Measurements from ENCODE around the gene FAM174C.

FAM174C gene

GRCh38 chr19:1275260-1275975 lies at the start of gene FAM174C:
Gene FAM174C (plus strand): TSS chr19:1275530. CDS start chr19:1275550, 20 bp downstream.
- CTCF ChIA-PET: interaction anchor here (0.8 to 1.0 kb wide), 2 partner anchors 9 to 32 kb away, joined by 4 to 5 read pairs; no protein-coding TSS in a partner anchor
- Histone ChIP-seq H3K4me3 (ENCODE audit: low read depth, low read length) (peak within 1 kb of the TSS; percentile 58), H3K9me3 (ENCODE audit: control insufficient read depth, insufficient read depth, low read depth, low read length) (no peaks in the 10 kb centered on the region), H3K4me1 (ENCODE audit: control insufficient read depth, insufficient read depth, low read length) (peaks cover 14% of the 10 kb centered on the region), H3K36me3 (ENCODE audit: control insufficient read depth in 2 of 2, insufficient read depth in 1 of 2, low read length in 2 of 2) (peaks cover 3 to 83% of the 10 kb centered on the region in 2 experiments; a peak in 2 of 3 replicates), H3K27ac (ENCODE audit: extremely low read depth, low read depth, low read length) (peak within 1 kb of the TSS; percentile 98)
- POLR2A ChIA-PET: interaction anchor here (0.6 to 3.4 kb wide), 14 partner anchors 8 to 123 kb away, joined by 3 to 28 read pairs (median 4); partner anchors contain the start of genes ATP5F1D and NDUFS7
- no peak for TF ChIP-seq ZNF777 (tag by site-specific recombination; IDR thresholded peaks at IDR 0.05; ENCODE audit: borderline replicate concordance)
- TF ChIP-seq ZNF362 (tag by site-specific recombination; IDR thresholded peaks at IDR 0.05): no peak
- no peak; the same call in 1 of the 2 replicates for TF ChIP-seq ZNF18 (tag by site-specific recombination; IDR thresholded peaks at IDR 0.05)
- no peak for TF ChIP-seq ZNF146 (tag by site-specific recombination; IDR thresholded peaks at IDR 0.05)
- TF ChIP-seq ZNF341 (tag by site-specific recombination; IDR thresholded peaks at IDR 0.05; ENCODE audit: low read depth): no peak
- no peak for TF ChIP-seq ZNF426 (tag by site-specific recombination; IDR thresholded peaks at IDR 0.05)
- no peak for TF ChIP-seq ZNF114 (tag by site-specific recombination; IDR thresholded peaks at IDR 0.05)
- TF ChIP-seq ZNF701 (tag by site-specific recombination; IDR thresholded peaks at IDR 0.05): no peak
- no peak for TF ChIP-seq MEIS1 (CRISPR knock-in tag; IDR thresholded peaks at IDR 0.05; ENCODE audit: borderline replicate concordance)
- TF ChIP-seq KLF8 (tag by site-specific recombination; IDR thresholded peaks at IDR 0.05): no peak; the same call in 1 of the 2 replicates
- TF ChIP-seq ZNF292 (tag by site-specific recombination; IDR thresholded peaks at IDR 0.05; ENCODE audit: borderline replicate concordance, low read depth): no peak
- no peak for TF ChIP-seq ZNF544 (tag by site-specific recombination; IDR thresholded peaks at IDR 0.05)
- no peak for TF ChIP-seq ZNF585B (tag by site-specific recombination; IDR thresholded peaks at IDR 0.05)
- TF ChIP-seq ZBTB10 (tag by site-specific recombination; IDR thresholded peaks at IDR 0.05): 0 out of 2 replicates have a peak, but pooled peaks have one; percentile 13
- no peak for TF ChIP-seq ZNF610 (tag by site-specific recombination; IDR thresholded peaks at IDR 0.05; ENCODE audit: borderline replicate concordance)
- no peak for TF ChIP-seq ZNF623 (tag by site-specific recombination; IDR thresholded peaks at IDR 0.05)
- no peak for TF ChIP-seq ZFP3 (tag by site-specific recombination; IDR thresholded peaks at IDR 0.05; ENCODE audit: low read depth)
- no peak for TF ChIP-seq ZNF560 (tag by site-specific recombination; IDR thresholded peaks at IDR 0.05; ENCODE audit: borderline replicate concordance)
- no peak for TF ChIP-seq SETDB1 (IDR thresholded peaks at IDR 0.05; ENCODE audit: insufficient read length, low read length)
- TF ChIP-seq ZNF10 (tag by site-specific recombination; IDR thresholded peaks at IDR 0.05): no peak
- no peak for TF ChIP-seq ZNF16 (tag by site-specific recombination; IDR thresholded peaks at IDR 0.05; ENCODE audit: low read depth)
- TF ChIP-seq ZNF221 (tag by site-specific recombination; IDR thresholded peaks at IDR 0.05; ENCODE audit: borderline replicate concordance): no peak
- TF ChIP-seq ZNF776 (tag by site-specific recombination; IDR thresholded peaks at IDR 0.05; ENCODE audit: borderline replicate concordance): no peak
- TF ChIP-seq ZNF423 (tag by site-specific recombination; IDR thresholded peaks at IDR 0.05): no peak
- no peak; the same call in 1 of the 2 replicates for TF ChIP-seq ZXDB (tag by site-specific recombination; IDR thresholded peaks at IDR 0.05)
- peak; percentile 70; the same call in 1 of the 2 replicates for TF ChIP-seq ELK4 (IDR thresholded peaks at IDR 0.05; ENCODE audit: borderline replicate concordance, low read depth, low read length)
